ENCODE data around the gene WDR5B.

- TF ChIP-seq CTCF (IDR thresholded peaks at IDR 0.05 in 4 of 5, conservative IDR thresholded peaks at IDR 0.05 in 1 of 5) = no peak
- no peak for TF ChIP-seq POLR2A (IDR thresholded peaks at IDR 0.05)
These were observed 6.4 kb downstream of the WDR5B start for GRCh38 chr3:122409446-122409845.

Data from gastrocnemius medialis (tissue), 4 donors.